ENCODE data around the gene SLC35E4. TPM values are rescaled to one million over a fixed set of nuclear protein-coding genes. Genes with fewer than 3 reads are reported as not detected.

SLC35E4 gene
- total and polyA plus RNA-seq, 7 experiments from 2014 or later, result 0.85 to 5.2 (median 2.3) TPM

DNA sequence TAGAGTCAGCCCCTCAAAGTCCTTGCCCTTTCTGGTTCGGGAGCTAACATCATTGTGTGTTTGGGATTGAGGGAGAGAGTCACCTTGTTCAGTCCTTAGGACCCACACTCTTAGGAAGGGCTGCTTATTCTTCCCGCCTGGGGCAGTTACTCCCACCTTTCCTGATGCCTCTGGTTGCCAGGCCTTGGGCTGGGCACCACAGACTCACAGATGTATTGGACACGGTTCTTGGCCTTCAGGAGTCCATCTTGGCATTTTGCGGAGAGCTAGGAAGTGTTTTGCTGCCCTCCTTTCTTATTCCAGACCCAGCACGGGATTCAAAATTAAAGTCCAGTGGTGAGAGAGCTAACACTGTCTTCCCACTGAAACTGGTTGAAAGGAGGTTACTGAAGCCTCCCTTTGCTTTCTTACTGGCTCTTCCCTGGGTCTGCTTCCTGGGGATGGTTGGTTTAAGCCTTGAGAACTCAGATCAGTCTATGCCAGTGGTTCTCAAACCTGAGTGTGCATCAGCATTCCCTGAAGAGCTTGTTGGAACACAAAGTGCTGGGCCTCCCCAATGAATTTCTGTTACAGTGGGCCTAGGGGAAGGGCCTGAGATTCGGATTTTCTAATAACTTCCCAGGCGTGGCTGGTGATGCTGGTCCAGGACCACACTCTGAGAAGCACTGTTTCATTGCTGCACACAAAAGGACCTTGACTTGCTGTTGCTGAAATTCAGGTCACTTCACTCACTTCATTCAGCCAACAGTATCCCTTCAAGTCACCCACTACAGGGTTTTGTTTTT lies 60.5 kb downstream of the SLC35E4 start:
- ATAC-seq, result no peak
- H3K27ac ChIP-seq (ENCODE audit: low read depth, low read length), result no peak overlapping the region
- H3K4me3 ChIP-seq (ENCODE audit: low read length), result no peak overlapping the region
- CTCF ChIA-PET, result interaction anchor here (0.8 kb wide), 1 partner anchor 9 kb away, joined by 3 read pairs; no protein-coding TSS in a partner anchor
- Mint-ChIP-seq H3K4me3 (peak overlapping the region; percentile 54 to 88 (median 79)), H3K4me1 (peaks cover 0 to 29% (median 19%) of the 10 kb centered on the region in 7 donors), H3K36me3 (peaks cover 0 to 1% (median 0%) of the 10 kb centered on the region in 5 donors), H3K27me3 (peaks cover 0 to 39% (median 3%) of the 10 kb centered on the region in 5 donors), H3K27ac (peak overlapping the region in 4 of 9 donors; percentile 17 to 59 (median 47)), H3K9me3 (no peaks in the 10 kb centered on the region)
- H3K9me3 ChIP-seq (ENCODE audit: control insufficient read depth in 2 of 3, low read length in 3 of 3), result no peaks in the 10 kb centered on the region
- intact Hi-C loops (cut with micrococcal nuclease), result loop anchor here in 1 of 2 donors (10.0 kb wide), 1 partner anchor 1779 kb away; the partner anchor contains the start of gene FBXO7
- no peaks in the 10 kb centered on the region for H3K27me3 ChIP-seq (ENCODE audit: control insufficient read depth in 2 of 2, insufficient read depth in 2 of 2, low read length in 2 of 2)
- no peak for DNase-seq
- POLR2A ChIA-PET, result interaction anchor here (1.9 kb wide), 1 partner anchor 61 kb away, joined by 4 read pairs; the partner anchor contains the start of gene SLC35E4
- peaks cover 6 to 7% of the 10 kb centered on the region in 2 donors for H3K4me1 ChIP-seq (ENCODE audit: control insufficient read depth in 2 of 2, insufficient read depth in 2 of 2, low read length in 2 of 2)
- H3K36me3 ChIP-seq (ENCODE audit: control insufficient read depth in 2 of 3, insufficient read depth in 3 of 3, low read length in 3 of 3), result no peaks in the 10 kb centered on the region

Other genes with a start within 250 kb of the SLC35E4 start
- gene RNF215, start 248.4 kb upstream of the SLC35E4 start, total RNA-seq, result 10 to 100 TPM in 1 of 5 experiments, 1 to 10 TPM in 4; 4.3 to 10.8 (median 5.3) TPM
- gene RNF215, start 248.4 kb upstream of the SLC35E4 start, polyA plus RNA-seq, result 1 to 10 TPM in 1 of 2 donors, under 1 TPM in 1; 0.08 to 1.1 TPM
- gene SEC14L2, start 238.8 kb upstream of the SLC35E4 start, total RNA-seq, result 100 to 1,000 TPM in 1 of 5 experiments, 10 to 100 TPM in 4; 10.7 to 147 (median 16.5) TPM
- gene SEC14L2, start 238.8 kb upstream of the SLC35E4 start, polyA plus RNA-seq, result 10 to 100 TPM; 12.7 to 20.7 TPM
- gene MTFP1, start 210.0 kb upstream of the SLC35E4 start, total RNA-seq, result 10 to 100 TPM; 10.2 to 68.2 (median 23.6) TPM
- 10 to 100 TPM; 26.7 to 30.4 TPM for gene MTFP1, start 210.0 kb upstream of the SLC35E4 start, polyA plus RNA-seq
- not detected for gene SEC14L3, start 163.8 kb upstream of the SLC35E4 start, total RNA-seq
- gene SEC14L3, start 163.8 kb upstream of the SLC35E4 start, polyA plus RNA-seq, result not detected
- not detected for gene SEC14L4, start 130.1 kb upstream of the SLC35E4 start, total RNA-seq
- gene SEC14L4, start 130.1 kb upstream of the SLC35E4 start, polyA plus RNA-seq, result not detected
- gene SEC14L6, start 89.0 kb upstream of the SLC35E4 start, total RNA-seq, result not detected
- gene SEC14L6, start 89.0 kb upstream of the SLC35E4 start, polyA plus RNA-seq, result not detected
- 1 to 10 TPM in 2 of 5 experiments, under 1 TPM in 1, not detected in 2; 0.56 to 4.8 (median 4.0) TPM for gene GAL3ST1, start 61.1 kb upstream of the SLC35E4 start, total RNA-seq
- 1 to 10 TPM in 1 of 2 donors, under 1 TPM in 1; 0.21 to 2.4 TPM for gene GAL3ST1, start 61.1 kb upstream of the SLC35E4 start, polyA plus RNA-seq
- 10 to 100 TPM; 40.6 to 84.2 (median 56.3) TPM for gene PES1, start 43.9 kb upstream of the SLC35E4 start, total RNA-seq
- 10 to 100 TPM; 34.6 to 62.3 TPM for gene PES1, start 43.9 kb upstream of the SLC35E4 start, polyA plus RNA-seq
- gene TCN2, start 28.6 kb upstream of the SLC35E4 start, total RNA-seq, result 1 to 10 TPM in 3 of 5 experiments, under 1 TPM in 2; 0.57 to 8.9 (median 1.3) TPM
- under 1 TPM; 0.69 to 0.79 TPM for gene TCN2, start 28.6 kb upstream of the SLC35E4 start, polyA plus RNA-seq
- 10 to 100 TPM in 4 of 5 experiments, 1 to 10 TPM in 1; 7.4 to 18.5 (median 14.1) TPM for gene DUSP18, start 32.1 kb downstream of the SLC35E4 start, total RNA-seq
- gene DUSP18, start 32.1 kb downstream of the SLC35E4 start, polyA plus RNA-seq, result 10 to 100 TPM in 1 of 2 donors, 1 to 10 TPM in 1; 7.4 to 12.2 TPM
- gene OSBP2, start 59.1 kb downstream of the SLC35E4 start, total RNA-seq, result 1 to 10 TPM; 1.2 to 2.7 (median 2.2) TPM
- gene OSBP2, start 59.1 kb downstream of the SLC35E4 start, polyA plus RNA-seq, result under 1 TPM; 0.37 to 0.56 TPM